Head of caudate nucleus (tissue), 42 donors: Measurements from ENCODE around the gene C2CD2.

ENCODE experiments used
- DNase-seq, 42 donors: peaks; one replicate each; pipeline versions ENCODE4 v3.0.0 to v3.0.0-alpha.2; 2020 to 2021; ENCODE audit warnings: mixed read lengths in 7 of 42
- intact Hi-C: fragments of 100-400 bp; cut with DNase I; formaldehyde crosslinking; loops from one replicate; pipeline ENCODE4 v1.15.0; 2022

Gene C2CD2

DNA sequence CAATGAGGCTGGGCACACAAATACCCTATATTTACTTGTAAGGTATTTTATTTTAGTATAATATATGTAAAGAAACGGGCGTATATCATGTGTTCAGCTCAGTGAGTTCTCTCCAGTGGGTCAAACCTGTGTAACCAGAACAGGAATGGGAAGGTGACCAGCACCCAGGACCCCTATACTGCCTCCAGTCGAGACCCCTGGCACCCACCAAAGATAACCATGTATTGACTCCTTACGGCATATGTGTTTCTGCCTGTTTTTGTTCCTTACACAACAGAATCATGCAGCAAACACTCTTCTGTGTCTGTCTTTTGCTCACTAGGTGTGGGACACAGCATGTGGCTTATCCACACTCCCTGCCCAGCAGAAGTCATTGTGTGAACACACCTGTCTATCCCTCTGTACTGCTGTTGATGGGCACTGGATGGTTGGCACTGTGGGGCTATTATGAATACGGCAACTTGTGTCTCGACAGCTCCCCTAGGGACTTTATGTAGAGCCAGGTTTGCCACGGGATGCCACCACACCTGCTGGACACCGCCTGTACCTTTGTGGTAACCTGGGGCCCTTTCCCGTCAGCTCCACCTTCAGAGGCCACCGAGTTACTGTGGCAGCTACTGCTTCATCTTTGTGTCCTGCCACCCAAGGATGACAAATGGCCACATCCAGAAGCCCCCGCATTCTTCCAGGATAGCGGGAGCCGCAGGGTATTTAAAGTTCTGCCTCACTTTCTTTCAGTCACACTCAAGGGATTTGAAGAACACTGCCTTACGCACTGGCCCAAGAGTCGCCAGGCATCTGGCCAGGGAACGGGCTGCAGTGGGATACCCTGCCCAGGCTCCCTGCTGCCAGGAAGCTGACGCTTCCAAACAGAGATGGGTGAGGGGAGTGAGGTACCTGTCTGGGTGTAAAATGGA is 23.5 kb upstream of the C2CD2 start:
- intact Hi-C loops, result no loop called here

GRCh38 chr21:41976611-41977010 is 22.8 kb upstream of the C2CD2 start:
- peak in 2 of 42 donors; percentile 14 to 28 for DNase-seq
- intact Hi-C loops, result no loop called here

More for the DNA sequence above, 23.5 kb upstream of the C2CD2 start:
- peak in 2 of 42 donors; percentile 14 to 31 for DNase-seq

DNA sequence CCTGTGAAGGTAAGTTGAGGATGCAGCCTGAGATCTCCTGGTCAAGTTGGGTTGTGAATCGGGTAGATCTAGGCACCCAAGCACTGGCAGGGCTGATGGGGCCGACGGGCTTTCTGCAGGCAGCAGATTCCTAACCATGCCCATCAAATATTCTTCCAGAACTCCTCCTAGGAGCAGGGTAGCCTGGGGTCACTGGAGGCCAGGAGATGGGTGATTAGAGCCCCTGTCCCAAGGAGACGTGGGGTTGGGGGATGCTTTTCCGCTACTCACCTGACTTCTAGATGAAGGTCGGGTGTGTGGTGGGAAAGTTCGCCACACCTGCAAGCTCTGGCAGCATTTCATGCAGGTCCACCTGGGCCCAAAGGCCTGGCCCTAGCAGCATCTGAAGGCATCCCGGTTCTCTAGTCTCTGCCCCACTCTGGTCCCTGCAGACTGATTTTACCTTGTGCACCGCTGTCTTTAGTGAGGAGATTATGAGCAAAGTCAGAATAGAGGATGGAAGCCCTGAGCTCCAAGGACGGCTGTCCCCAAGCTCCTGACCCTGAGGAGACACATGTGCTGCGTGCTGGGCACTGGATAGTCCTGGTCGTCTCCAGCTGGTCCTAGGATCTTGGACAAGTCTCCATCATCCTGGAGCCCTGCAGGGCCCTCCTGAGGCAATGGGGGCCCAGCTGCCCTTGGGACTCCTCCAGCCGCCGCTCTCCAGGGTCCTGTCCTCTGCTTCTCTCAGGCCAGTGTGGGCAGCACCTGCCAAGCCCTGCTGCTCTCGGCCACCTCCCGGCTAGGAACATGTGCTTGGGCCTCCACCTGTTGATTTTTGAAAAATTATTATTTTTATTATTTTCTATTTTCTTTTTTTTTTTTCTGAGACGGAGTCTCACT is 21.8 kb upstream of the C2CD2 start:
- intact Hi-C loops, result no loop called here
- peak in 2 of 42 donors; percentile 12 to 28 for DNase-seq

- peak in 2 of 42 donors; percentile 1 to 10 for DNase-seq
- intact Hi-C loops, result no loop called here
Measured at GRCh38 chr21:41974752-41975053, 20.9 kb upstream of the C2CD2 start.

DNA sequence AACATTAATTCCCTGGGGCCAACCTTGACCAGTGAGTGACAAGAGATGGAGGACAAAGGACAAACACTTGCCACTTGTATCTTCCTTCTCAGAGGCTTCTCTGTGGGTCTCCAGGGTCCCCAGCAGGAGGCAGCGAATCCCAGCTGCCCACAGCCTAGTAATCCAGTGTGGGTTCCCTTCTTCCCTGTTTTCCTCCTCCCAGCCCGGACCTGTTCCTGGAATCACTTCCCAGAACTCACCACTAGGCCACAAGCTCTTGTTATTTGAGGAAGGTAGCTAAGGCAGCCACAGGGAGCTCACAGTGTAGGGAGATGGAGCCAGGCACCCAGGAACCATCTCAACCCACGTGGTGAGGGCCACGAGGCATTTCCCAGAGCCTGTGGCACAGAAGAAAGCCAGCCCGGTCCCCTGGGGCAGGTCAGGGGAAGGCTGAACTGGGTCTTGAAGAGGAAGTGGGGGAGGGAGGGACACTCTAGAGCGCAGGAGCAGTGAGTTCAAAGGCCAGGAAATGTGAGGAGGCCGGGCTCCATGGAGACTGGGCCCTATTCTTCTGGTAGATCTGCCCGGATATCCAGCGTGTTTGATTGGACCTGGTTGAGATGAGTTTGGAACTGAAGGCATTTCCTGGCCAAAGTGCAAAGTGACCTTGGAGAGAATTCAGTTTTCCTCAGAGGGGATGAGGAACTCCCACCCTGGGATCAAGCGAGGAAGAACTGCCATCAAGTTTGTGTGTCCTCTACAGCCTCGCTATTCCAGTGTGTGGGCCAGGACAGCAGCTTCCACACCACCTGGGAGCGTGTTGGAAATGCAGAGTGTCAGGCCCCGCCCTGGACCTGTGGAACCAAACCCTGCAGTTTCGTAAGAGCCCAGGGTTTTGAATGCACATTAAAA is 20.3 kb upstream of the C2CD2 start:
- intact Hi-C loops, result no loop called here
- DNase-seq, result peak in 2 of 42 donors; percentile 11 to 41

- intact Hi-C loops, result no loop called here
Measured at GRCh38 chr21:41973427-41973831, 19.6 kb upstream of the C2CD2 start.

DNA sequence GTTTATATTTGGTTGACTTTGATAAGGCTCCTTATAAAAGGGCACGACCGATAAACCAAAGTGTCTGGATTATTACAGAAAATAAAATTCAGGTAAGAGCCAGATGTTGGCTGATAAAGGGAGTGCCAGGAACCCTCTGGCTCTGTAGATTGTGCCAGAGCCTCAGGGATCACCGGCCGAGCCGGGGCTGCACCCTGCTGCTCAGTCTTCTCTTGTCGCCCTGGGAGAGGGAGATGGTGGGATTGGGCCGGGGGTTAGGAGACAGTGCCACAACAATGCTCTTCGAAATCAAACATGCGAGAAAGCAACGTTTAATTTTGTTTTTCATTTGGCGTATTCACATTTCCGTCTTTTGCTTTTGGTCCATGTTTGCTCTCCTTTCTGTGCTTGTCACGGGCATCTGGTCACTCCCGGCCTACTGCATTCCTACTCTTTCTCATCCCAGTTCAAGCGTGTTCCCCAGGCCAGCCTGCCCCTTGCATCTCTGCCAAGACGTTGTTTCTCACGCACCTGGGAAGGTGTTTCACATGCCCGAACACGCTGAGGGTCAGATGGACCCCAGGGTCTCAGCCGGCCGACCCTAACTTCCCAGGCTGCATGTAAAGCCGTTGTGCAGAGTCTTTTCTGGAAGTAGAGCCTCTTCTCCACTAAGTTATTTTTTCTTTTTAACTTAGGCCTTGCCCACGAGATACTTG is 18.8 kb upstream of the C2CD2 start:
- intact Hi-C loops, result no loop called here
- DNase-seq, result peak in 4 of 42 donors; percentile 2 to 37 (median 6)

More at GRCh38 chr21:41973427-41973831, 19.6 kb upstream of the C2CD2 start:
- peak in 3 of 42 donors; percentile 4 to 30 (median 11) for DNase-seq

DNA sequence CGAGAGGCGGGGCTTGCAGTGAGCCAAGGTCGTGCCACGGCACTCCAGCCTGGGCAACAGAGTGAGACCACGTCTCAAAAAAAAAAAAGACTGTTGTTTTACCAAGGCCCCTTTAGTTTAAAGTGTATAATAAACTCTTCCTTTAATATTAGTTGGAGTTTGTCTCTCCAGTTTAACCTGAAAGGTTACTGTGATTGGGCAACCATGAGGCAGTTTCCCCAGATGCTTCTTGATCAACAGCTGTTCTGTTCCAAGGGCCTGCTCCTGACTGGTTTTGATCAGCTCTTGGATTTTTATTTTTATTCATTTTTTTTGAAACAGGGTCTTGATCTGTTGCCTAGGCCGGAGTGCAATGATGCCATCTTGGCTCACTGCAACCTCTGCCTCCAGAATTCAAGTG is 18.1 kb upstream of the C2CD2 start:
- peak in 2 of 42 donors; percentile 9 to 19 for DNase-seq
- intact Hi-C loops, result no loop called here

- DNase-seq, result peak in 5 of 42 donors; percentile 1 to 25 (median 4)
- intact Hi-C loops, result no loop called here
Measured at GRCh38 chr21:41970751-41971653, 17.2 kb upstream of the C2CD2 start.

GRCh38 chr21:41970106-41970391 is 16.2 kb upstream of the C2CD2 start:
- DNase-seq, result peak in 3 of 42 donors; percentile 3 to 20 (median 12)
- intact Hi-C loops, result no loop called here

GRCh38 chr21:41967708-41968107 is 13.9 kb upstream of the C2CD2 start:
- DNase-seq, result peak in 4 of 42 donors; percentile 4 to 25 (median 13)
- intact Hi-C loops, result no loop called here

- intact Hi-C loops, result no loop called here
Measured at GRCh38 chr21:41966872-41967621, 13.2 kb upstream of the C2CD2 start.

DNA sequence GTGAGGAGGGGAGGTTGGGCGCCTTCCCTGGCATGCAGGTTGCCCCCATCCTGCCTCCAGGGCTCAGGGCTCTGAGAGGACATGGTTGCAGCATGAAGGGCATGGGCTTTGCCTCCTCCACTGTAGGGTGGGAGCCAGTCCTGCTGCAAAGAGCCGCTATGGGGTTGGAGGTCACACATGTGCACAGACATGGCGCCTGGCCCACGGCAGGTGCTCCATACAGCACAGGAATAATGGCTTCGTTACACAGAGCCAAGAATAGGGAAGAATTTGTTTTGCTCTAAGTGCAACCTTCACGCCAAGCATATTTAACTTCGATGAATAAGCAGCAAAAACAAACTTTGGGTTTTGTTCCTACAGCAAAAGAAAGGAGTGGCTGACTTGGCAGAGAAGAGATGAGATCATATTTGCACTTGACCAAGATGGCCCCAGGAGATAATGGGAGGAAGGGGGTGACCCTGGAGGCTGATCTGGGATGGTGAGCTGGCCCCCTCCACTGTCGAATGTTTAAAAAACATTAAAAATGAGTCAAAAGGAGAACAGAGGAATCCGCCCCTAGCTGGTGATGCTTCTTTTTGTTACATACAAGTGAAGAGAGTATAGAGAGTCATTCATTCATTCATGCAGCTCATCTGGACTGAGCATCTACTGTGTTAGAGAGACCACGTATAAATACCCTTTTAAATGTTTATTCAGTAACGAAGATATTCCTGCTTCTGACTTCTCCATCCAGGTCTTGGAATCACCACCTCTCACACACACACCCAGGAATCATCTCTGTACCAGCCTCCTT is 12.4 kb upstream of the C2CD2 start:
- intact Hi-C loops, result no loop called here
- DNase-seq, result peak in 4 of 42 donors; percentile 2 to 36 (median 5)

More at GRCh38 chr21:41966872-41967621, 13.2 kb upstream of the C2CD2 start:
- DNase-seq, result peak in 4 of 42 donors; percentile 5 to 32 (median 21)

DNA sequence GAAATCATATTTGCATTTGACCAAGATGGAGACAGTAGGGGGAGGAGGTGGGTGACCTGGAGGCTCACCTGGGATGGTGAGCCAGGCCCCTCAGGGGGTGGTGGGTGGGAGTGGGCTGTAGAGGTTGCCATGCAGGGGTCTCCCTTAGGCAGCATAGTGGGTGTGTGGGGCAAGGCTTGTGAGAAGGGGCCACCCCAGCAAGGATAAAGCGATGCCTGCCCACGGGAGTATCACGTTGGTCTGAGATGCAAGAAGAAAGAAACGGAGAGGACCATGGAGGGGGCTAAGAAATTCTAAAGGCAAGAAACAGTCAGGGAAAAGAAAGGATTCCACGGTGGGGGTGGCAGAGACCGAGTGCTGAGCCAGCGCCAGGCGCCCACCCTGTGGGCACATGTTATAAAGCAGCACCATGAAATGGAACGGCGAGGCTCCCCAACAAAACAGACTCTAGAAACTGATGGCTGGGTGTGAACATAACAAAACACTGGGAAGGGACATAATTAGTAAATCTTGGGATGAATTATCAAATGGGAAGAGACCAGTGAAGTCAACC is 11.7 kb upstream of the C2CD2 start:
- intact Hi-C loops, result no loop called here
- peak in 3 of 42 donors; percentile 9 to 15 (median 13) for DNase-seq

- peak in 4 of 42 donors; percentile 2 to 16 (median 10) for DNase-seq
- intact Hi-C loops, result no loop called here
Measured at GRCh38 chr21:41965045-41965444, 11.2 kb upstream of the C2CD2 start.
